HG02759 (cell line): ENCODE results near the gene MGAT4A.

ENCODE experiments used
- ATAC-seq: cut with Tn5 transposase; IDR thresholded peaks from one replicate; pipeline ENCODE4 v1.9.1; 2021; ENCODE audit warnings: mild to moderate bottlenecking, moderate library complexity; ENCODE audit not compliant: unreplicated experiment

MGAT4A gene

GRCh38 chr2:98731041-98731893, at the start of gene MGAT4A:
Gene MGAT4A, minus strand, starts transcription at chr2:98731132. Its CDS starts 4,800 bp downstream, at chr2:98726332.
- peak; percentile 85 for ATAC-seq

- ATAC-seq, result no peak
Measured at GRCh38 chr2:98778741-98779483, 48.0 kb upstream of the MGAT4A start.

DNA sequence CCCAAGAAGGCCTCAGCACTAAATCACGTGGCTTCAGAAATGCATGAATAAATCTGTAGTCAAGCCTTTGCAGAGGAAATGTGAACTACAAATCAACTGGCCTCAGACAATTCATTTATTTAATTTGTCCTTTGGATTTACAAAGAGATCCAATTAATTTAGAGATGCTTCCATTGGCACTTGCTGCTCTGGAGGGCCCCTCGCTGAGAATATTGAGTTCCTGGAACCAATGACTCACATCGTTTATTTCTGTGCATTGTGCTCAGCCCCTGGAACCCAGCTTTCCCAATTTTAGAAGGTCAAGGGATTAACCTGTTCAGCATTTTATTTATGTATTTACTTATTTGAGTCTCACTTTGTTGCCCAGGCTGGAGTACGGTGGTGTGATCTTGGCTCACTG, 47.2 kb upstream of the MGAT4A start:
- no peak for ATAC-seq

DNA sequence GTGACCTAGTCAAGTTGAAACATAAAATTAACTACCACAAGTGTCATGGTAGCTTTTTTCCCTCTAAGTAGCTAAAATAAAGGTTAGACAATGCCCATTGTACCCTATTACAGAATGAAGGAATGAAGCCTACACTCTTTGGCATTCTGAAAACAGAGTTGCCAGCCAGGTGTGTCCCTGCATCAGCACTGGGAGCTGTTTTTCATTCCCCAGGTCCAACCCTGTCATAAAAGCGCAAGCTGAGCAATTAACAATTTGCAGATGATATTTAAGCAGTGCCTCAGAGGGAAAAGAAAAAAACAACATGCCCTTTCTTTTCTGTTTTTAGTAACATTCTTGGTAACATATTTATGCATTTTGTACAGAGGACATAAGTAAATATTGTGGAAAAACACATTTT, 46.8 kb upstream of the MGAT4A start:
- ATAC-seq, result no peak

DNA sequence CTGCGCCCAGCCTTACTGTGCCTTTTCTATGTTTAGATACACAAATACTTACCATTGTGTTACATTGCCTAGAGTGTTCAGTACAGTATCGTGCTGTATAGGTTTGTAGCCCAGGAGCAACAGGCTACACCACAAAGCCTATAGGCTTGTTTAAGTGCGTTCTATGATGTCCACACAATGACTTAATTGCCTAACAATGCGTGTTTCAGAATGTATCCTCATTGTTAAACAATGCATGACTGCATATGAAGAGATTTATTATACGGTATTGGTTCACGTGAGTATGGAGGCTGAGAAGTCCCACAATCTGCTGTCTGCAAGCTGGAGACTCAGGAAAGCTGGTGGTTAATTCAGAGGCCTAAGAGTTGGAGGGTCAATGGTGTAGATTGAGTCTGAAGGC, 46.1 kb upstream of the MGAT4A start:
- no peak for ATAC-seq

GRCh38 chr2:98776136-98776535, 45.2 kb upstream of the MGAT4A start:
- ATAC-seq, result no peak

GRCh38 chr2:98775146-98775986, 44.4 kb upstream of the MGAT4A start:
- no peak for ATAC-seq

DNA sequence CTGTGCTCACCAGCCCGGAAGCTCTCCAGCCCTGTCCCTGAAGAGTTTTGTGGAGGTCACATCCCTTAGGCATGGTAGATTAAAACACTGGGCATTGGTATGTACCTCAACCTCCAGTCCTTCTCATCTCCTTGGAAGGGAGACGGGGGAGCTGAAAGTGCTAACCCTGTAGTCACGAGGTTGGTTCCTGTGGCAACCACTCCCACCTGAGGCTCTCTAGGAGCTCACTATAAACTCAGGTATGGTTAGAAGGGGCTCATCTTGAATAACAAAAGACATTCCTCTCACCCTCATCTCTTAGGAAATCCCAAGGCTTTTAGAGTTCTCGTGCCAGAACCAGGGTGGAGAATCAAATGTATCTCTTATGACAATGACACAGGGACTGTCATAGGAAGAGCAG, 43.0 kb upstream of the MGAT4A start:
- no peak for ATAC-seq

GRCh38 chr2:98773169-98773568, 42.2 kb upstream of the MGAT4A start:
- ATAC-seq, result no peak

- no peak for ATAC-seq
Measured at GRCh38 chr2:98772536-98772935, 41.6 kb upstream of the MGAT4A start.

DNA sequence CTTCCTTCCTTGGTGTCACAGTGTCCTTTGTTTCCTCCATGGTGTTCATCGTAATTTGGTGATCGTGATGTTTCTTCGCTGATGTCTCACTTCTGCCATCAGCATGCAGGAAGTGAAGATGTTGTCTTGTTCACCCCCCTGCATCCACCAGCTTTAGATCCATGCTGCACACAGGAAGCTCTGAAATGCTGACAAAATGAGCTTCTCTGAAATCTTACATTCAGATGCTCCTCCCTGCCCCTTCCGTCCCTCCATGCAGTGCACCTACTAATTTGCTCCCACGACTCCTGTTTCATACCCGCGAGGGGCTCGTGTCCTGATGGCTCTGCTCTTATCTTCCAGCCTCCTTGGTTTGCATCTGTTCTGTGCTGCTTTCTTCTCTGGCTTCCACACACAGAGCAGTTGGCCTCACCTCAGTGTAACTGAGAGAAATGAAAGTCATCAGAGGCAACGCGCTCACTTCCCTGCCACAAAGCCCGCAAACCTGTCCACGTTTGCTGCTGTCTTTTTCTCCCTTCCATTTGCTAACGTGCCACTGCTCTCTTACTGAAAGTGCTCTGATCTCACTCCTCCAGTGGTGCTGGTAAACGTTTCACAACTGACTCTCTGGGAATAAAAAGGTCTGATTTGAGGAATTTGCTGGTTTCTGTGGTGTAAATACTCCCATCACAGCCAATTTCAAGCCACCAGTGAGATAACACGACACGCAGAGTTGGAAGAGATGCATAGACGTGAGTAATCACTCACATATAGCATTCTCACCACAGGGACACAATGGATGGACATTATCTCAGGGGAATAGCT, 41.0 kb upstream of the MGAT4A start:
- no peak for ATAC-seq

GRCh38 chr2:98771264-98771663, 40.3 kb upstream of the MGAT4A start:
- ATAC-seq, result no peak

DNA sequence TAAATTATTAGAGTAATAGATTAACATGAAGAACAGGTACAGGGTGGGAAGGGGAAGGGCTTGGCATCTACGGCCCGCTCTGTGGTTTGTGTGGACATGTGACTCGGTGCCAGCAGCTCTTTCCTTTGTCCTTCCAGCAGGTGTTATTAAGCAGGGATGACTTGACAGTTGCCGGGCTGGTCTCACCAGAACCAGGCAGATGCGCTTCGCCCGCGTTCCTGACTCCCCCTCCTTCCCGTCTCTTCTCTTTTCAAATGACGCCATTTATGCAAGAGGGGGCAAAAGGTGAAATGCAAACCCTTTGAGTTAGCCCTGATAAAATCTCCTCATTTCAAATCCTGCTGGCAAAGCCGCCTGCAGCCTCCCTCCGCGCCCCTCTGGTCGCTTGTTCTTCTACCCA, 38.9 kb upstream of the MGAT4A start:
- no peak for ATAC-seq

GRCh38 chr2:98769114-98769476, 38.2 kb upstream of the MGAT4A start:
- no peak for ATAC-seq

GRCh38 chr2:98768384-98769113, 37.6 kb upstream of the MGAT4A start:
- no peak for ATAC-seq

GRCh38 chr2:98764499-98764898, 33.6 kb upstream of the MGAT4A start:
- ATAC-seq, result no peak

GRCh38 chr2:98763209-98763951, 32.4 kb upstream of the MGAT4A start:
- ATAC-seq, result no peak

DNA sequence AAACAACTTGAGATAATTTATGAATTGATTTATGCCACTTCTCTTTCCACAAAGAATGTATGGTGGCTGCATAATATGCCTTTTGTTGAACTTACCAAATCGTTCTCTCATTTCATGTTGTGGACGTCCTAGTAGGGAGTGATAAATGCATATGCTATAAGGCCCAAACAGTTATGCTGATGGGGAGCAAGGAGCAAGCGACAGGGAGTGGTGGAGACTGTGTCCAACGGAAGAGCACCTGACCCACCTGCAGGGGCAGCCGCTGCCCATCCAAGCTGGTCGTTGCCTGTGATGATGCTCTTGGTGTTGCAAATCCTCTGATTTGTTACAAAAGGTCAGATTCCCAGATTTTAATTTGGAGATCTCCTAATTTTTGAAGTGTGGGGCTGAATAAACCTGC, 31.0 kb upstream of the MGAT4A start:
- no peak for ATAC-seq

GRCh38 chr2:98761267-98761781, 30.4 kb upstream of the MGAT4A start:
- no peak for ATAC-seq
